GM19239 (cell line): ENCODE measurements around the gene CLK3.

ENCODE experiments used
- DNase-seq: peaks from one replicate; pipeline ENCODE4 v3.0.0; 2011; ENCODE audit warnings: low spot score; ENCODE audit not compliant: insufficient read length
- FAIRE-seq: peaks from 2 replicates; lab custom pipeline; 2011; peaks lifted over from hg19 to GRCh38; lab: Jason Lieb, UNC

The CLK3 gene

DNA sequence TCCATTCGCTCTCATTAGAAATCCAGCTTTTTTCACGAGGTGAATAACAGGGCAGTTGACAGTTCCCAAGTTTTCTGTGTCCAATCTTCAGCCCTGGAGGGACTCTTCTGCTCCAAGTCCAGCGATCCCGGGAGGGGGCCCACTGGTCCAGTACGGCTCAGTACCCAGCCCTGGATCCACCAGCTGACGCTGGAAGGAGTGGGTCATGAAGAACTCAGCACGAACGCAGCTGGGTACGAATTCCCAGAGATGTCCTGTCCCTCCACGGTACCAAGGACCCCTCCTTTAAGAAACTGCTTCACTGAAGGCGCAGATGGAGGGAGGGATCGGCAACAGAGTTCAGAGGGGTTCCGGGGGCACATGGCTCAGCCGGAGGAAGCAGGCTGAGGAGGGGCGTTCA, 16.5 kb upstream of the CLK3 start:
- DNase-seq: no peak
- no peak for FAIRE-seq

DNA sequence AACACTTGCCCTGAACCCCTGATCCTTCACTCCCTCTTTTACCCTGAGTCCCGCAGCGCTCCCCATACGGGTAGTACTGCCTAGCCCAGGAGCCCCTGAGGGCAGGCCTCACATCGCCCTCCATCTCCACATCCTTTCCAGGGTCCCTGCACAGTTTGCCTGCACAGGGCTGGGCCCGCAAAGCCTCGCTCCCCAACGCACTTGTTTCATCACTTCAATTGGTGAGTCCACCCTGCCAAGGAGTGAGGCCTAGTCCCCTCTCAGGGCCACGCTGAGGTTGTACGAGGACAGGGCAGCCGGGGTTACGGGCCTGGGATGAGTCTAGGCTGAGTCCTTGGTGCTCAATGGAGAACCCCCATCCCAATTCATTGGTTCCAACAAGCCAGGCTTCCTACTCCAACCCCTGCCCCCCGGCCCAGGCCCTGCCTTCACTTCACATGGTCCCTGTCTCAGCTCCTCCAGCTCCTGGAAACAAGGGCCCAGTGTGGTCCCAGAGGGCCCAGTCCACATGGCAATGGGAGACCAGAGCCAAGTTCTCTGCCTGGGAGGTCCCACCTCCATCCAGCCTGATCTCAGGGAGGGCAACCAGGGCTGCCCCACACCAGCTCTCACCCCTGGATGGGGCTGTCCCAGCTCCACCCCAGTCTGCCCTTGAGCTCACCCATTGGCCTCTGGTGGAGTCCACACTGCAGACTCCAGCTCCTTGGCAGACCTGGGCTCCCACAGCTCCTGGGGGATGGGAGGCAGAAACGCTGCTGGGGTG, 12.4 kb upstream of the CLK3 start:
- no peak for DNase-seq
- no peak for FAIRE-seq

DNA sequence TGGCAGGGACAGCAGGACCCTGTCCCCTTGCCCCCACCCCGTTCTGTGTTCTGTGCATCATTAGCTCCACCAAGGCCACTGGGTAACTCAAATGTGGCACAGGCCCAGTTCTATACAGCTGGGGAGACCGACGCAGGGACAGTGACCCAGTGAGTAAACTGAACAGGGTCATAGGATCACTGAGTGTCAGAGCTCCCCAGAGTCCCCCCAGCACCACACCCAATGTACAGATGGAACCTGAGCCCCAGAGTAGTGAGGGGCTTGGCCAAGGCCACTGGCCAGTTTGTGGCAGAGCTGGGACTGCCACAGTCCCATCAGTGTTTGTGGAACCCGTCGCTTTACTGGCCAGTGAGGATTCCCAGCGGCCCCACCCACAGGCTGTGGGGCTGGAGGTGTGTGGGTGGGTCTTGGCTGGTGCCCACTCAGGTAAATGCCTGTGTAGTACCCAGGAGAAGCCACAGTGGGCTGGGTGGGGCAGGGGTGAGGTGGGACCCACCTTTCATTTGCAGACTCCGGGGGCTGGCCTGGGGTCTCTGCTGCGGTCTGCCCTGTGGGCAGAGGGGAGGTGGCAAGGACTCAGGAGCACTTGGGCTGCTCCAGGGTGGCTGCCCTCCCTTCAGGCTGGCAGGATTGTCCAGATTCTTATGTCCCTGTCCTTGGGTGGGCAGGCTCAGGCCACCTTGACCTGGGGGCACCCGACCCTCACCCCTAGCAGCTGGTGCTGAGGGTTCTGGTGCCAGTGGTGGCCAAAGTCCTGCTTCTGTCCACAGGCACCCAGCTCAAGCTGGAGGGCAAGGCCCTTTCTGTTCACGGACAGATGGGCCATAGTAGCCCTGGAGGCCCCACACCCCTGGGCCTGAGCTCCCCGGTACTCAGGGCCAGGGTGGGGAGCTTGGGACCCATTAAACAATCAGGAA, 11.6 kb upstream of the CLK3 start:
- DNase-seq: no peak
- no peak for FAIRE-seq

DNA sequence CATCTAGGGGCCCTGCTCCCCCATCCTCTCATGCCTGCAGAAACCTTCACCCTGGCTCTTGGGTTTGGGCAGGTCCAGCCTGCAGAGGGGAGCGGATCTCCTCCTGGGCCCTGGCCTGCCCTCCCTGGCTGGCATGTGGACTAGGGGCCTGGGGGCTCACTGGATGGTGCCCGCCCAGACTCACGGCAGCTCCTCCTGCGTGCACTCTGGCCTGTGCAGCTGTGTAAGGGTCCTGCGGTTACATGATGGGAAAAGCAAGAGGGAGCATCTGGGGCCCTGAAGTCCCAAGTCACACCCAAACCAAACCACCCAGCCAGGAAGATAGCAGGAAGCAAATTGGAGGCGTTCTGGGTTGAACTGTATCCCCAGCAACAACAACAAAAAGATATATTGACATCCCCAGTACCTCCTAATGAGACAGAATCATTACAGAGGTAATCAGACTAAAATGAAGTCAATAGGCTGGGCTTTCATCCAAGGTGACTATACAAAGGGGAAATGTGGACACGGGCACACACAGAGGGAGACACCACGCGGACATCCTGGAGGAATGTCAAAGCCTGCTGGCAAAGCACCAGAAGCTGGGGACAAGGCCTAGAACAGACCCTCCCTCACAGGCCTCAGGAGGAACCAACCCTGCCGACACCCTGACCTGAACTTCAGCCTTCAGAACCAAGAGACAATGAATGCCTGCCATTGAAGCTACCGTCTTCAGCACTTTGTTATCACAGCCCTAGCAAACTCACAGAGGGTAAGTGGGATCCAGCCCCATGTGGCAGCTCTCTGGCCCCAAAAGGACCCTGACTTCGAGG, 10.4 kb upstream of the CLK3 start:
- FAIRE-seq (no peak), DNase-seq (no peak)

GRCh38 chr15:74605795-74606150, 9.9 kb upstream of the CLK3 start:
- no peak for DNase-seq
- FAIRE-seq: no peak

DNA sequence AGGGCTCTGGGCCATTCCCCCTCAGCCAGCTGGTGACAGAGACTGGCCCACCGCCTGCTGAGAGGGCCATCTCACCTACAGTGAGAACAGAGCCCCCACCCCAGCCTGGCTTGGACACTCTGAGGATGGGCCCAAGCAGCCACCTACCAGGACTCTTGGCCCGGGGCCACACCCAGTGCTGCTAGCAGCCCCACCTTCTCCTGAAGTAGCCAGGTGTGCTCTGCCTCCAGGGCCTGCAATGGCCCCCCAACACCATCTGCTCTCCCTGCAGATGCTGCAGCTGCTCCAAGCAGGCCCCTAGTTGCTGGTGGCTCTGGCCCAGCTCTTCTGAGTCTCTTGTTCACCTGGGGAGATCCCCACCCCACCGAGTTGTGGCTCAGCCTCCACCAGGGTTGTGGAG, 6.8 kb upstream of the CLK3 start:
- FAIRE-seq: no peak
- no peak for DNase-seq

- FAIRE-seq (no peak), DNase-seq (no peak)
Measured at GRCh38 chr15:74609938-74610301, 5.7 kb upstream of the CLK3 start.

DNA sequence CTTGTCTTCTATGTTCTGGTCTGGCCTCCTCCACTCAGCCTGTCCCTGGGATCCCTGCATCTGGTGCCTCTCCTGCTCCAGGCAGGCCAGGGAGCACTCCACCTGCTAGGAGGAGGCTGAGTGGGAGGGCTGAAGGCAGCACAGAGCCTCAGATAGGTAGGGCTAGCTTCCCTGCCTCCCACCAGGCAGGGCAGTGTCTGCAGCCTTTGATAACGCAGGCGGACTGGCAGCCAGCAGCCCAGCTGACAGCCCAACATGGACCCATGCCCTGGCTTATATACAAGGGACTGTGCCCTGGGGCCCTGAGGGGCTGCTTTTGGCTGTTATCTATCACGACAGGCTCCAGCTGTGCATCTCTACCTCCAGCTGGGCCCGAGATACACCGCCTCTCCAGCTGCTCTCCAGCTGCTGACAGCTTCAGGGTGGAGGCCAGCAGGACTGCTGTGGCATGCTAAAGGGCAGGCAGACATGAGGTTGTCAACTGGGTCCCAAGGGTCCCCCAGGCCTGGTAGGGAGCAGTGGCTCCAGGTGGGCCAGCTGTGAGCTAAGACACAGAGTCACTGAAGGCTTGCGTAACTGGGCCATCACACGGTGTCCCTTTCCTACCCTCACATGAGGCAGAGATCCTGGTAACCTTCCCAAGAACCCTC, 5.2 kb upstream of the CLK3 start:
- no peak for DNase-seq
- no peak for FAIRE-seq

- DNase-seq: no peak
- FAIRE-seq: no peak
Measured at GRCh38 chr15:74611341-74611740, 4.3 kb upstream of the CLK3 start.

DNA sequence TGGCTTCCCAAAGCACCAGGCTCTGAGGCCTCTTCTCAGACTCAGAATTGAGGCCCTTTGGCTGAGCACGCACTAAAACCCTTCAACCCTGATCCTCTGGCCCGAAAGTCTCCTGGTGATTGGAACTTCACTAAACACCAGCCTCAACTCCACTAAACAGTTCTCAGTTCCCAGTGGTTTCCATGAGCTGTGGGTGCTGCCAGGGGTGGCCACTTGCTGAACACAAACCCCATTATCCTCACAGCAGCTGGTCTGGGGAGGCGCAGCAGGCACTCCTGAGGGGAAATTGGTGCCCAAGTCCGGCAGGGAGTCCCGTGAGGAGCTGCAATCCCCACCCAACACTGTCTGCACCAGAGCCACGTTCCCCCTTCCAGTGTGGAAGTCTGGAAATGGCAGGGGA, 3.8 kb upstream of the CLK3 start:
- DNase-seq (no peak), FAIRE-seq (no peak)

GRCh38 chr15:74612677-74613076, 3.0 kb upstream of the CLK3 start:
- DNase-seq (no peak), FAIRE-seq (no peak)

DNA sequence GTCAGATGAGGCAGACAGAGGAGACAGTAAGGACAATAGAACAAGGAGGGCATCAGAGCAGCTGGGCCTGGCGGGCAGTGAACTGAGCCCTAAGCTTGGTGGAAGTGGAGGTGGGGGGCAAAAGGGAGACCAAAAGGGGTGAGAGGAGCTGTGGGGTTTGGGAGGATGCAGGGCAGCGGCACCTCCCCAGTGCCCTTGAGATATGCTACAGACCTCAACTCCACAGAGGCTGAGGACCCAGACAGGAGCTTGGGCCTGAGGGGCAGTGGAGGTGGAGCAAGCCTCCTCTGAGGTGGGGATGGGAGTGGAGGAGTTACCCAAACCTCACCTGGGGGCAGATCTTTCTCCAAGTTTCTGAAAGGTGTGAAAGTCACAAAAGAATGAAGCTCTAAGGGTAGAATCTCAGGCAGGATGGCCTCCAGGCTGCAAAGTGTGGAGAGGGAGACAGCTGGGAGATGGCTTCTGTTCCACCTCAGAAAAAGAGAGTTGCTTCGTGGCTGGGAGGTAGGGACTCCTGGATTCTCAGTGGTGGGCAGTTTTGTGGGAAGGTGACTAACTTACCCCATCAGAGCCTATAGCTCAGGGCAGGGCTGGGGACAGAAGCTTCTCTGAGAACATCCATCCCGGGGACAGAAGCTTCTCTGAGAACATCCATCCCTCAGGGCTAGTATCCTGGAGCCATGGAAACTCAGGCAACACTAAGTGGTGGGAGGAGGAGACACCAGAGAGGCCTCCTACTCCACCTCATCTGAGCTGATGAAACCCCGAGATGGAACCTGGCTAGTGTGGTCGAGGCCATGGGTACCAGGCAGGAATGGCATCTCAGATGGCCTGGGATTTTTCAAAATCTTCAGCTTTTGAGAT, 2.3 kb upstream of the CLK3 start:
- peak; percentile 28 for FAIRE-seq
- DNase-seq: no peak

DNA sequence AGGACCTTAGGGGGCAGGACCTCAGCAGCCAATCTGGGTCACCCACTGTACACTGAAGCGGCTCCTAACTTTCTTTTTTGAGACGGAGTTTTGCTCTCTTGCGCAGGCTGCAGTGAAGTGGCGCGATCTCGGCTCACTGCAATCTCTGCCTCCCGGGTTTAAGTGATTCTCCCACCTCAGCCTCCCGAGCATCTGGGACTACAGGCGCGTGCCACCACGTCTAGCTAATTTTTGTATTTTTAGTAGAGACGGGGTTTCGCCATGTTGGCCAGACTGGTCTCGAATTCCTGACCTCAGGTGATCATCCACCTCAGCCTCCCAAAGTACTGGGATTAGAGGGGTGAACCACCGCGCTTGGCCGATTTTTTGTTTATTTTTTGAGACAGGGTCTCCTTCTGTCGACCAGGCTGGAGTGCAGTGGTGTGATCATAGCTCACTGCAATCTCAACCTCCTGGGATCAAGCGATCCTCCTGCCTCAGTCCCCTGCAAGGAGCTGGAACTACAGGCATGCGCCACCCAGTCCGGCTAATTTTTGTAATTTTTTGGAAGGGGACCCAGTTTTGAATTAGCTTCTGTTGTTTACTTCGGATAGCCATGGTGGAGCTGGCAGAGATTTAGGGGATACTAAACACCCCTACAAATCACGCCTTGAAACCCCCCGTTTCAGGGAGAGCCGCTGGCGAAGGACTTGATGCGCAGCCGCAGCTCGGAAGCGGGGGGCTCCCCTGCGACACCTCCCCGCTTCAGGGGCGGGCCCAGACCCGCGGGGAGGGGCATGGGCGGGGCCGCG, 1.5 kb upstream of the CLK3 start:
- DNase-seq (peak; percentile 92), FAIRE-seq (peak; percentile 28)

GRCh38 chr15:74614744-74615507, 710 bp upstream of the CLK3 start:
- DNase-seq (peak; percentile 48), FAIRE-seq (peak; percentile 91)

DNA sequence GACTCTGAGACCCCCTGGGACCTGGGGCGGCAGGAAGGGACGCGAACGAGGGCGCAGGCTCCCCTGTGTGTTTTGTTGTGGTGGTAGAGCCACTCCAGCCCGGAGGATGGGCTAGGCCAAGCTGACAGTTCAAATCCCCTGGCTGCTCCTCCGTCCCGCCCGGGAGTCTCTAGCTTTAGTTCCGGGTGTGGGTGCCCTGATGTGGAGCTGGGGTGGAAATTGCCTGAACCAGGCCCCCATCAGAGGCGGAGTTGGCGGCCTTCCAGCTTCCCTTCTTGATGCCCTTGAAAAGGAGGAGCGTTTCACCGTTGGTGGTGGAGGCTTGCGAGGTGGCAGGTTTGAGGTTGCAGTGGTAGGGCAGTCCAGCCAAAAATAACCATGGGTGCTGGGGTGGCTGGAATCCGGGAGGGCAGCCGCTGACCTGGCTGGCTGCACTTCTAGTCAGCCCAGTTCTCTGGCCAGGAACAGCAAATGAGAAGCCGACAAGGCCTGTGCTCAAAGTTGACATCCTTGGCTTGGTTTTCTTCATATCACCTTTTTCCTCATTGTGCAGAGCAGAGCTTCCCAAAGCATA, 817 bp downstream of the CLK3 start:
- DNase-seq: no peak
- no peak for FAIRE-seq

DNA sequence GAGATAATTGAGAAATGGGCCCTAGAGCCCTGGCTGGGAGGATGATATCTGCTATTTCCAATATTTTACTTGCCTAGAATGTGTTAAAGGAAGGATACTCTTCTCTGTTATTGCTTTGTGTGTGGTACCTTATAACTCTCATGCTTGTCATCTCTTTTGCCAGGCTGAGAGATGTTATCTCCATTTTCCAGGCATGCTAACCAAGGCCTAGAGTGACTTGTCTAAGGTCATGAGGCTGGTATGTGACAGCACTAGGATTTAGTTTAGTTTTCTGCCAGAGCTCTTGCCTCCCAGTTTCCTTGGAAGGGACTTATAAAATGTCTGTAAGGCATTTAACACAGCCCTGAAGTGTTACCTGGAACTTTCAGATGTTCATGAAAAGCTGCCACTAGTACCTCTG, 1.4 kb downstream of the CLK3 start:
- DNase-seq: no peak
- no peak for FAIRE-seq

DNA sequence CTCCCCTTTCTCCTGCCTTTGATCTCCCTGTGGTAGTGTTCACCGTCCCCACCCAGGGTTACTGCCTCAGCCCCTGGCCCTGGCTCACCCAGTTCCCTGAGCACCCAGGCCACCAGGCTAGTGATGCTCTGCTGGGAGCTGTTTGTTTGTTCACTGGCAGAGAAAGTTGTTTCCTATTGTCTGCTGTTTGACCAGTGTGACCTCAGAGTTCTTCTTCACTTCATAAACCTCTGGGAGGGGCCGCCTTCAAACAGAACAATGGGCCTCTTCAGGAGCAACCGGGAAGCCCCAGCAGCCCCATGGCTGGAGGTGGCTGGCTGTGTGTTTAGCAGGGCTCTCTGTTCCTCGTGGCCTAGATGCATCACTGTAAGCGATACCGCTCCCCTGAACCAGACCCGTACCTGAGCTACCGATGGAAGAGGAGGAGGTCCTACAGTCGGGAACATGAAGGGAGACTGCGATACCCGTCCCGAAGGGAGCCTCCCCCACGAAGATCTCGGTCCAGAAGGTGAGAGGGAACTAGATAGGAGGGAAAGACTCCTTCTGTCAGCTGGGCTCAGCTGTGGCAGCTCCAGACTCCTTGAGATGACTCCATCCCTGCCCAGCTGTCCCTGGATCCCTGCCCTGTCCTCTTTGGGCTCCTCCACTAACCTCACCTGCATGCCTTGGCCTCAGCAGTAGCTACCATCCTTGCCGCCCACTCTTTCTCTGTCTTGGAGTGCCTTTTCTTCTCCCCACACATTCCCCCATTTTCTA, 3.4 kb downstream of the CLK3 start:
- FAIRE-seq (no peak), DNase-seq (no peak)
